GM20000 (cell line): ENCODE results near the gene QKI.

Source experiments
- DNase-seq: peaks from one replicate; pipeline ENCODE4 v3.0.0; 2012; ENCODE audit warnings: low spot score
- CTCF ChIP-seq: IDR thresholded peaks from 2 replicates; pipeline ENCODE4 v1.5.1; 2012; ENCODE audit warnings: mild to moderate bottlenecking, control low read depth; ENCODE audit errors: extremely low read depth, missing control alignments

QKI gene

GRCh38 chr6:163504984-163505640 is 90.6 kb downstream of the QKI start:
- DNase-seq: no peak
- no peak for TF ChIP-seq CTCF

- no peak for TF ChIP-seq CTCF
- DNase-seq: no peak
These were observed 93.4 kb downstream of the QKI start for GRCh38 chr6:163507965-163508364.

- no peak for TF ChIP-seq CTCF
- DNase-seq: no peak
These were observed 98.5 kb downstream of the QKI start for GRCh38 chr6:163513003-163513402.

GRCh38 chr6:163513570-163514166 is 99.2 kb downstream of the QKI start:
- TF ChIP-seq CTCF: no peak
- no peak for DNase-seq

GRCh38 chr6:163516908-163517307 is 102.4 kb downstream of the QKI start:
- TF ChIP-seq CTCF: no peak
- DNase-seq: no peak

- TF ChIP-seq CTCF: no peak
- DNase-seq: no peak
These were observed 106.4 kb downstream of the QKI start for GRCh38 chr6:163520956-163521355.

- no peak for TF ChIP-seq CTCF
- DNase-seq: no peak
These were observed 107.5 kb downstream of the QKI start for GRCh38 chr6:163522033-163522432.
